Glutamatergic neuron (in vitro differentiated cells): ENCODE measurements around the gene TBC1D5. TPM values are rescaled to one million over a fixed set of nuclear protein-coding genes. Genes with fewer than 3 reads are reported as not detected.
"Not testable (repeated sequence)": the region's sequence is repeated elsewhere in the genome, so short reads cannot be mapped to it uniquely, and the experiment has no call there.

Experiments used
- DNase-seq: peaks from one replicate; pipeline ENCODE4 v3.0.0; 2022
- H3K27ac Mint-ChIP-seq: one replicate; pipeline ENCODE4 v1.8.0; 2020; ENCODE audit warnings: mild to moderate bottlenecking, mixed read lengths, inconsistent platforms; ENCODE audit not compliant: unreplicated experiment
- H3K27me3 Mint-ChIP-seq: one replicate; pipeline ENCODE4 v1.8.0; 2020; ENCODE audit warnings: mild to moderate bottlenecking, moderate library complexity, mixed read lengths, inconsistent platforms; ENCODE audit not compliant: unreplicated experiment
- H3K36me3 Mint-ChIP-seq: one replicate; pipeline ENCODE4 v1.8.0; 2020; ENCODE audit warnings: mild to moderate bottlenecking, mixed read lengths, inconsistent platforms; ENCODE audit not compliant: unreplicated experiment
- H3K4me1 Mint-ChIP-seq: one replicate; pipeline ENCODE4 v1.8.0; 2020; ENCODE audit warnings: mild to moderate bottlenecking, low read depth, mixed read lengths, inconsistent platforms; ENCODE audit not compliant: unreplicated experiment
- H3K4me3 Mint-ChIP-seq: one replicate; pipeline ENCODE4 v1.8.0; 2020; ENCODE audit warnings: mild to moderate bottlenecking, mixed read lengths, inconsistent platforms; ENCODE audit not compliant: unreplicated experiment
- H3K9me3 Mint-ChIP-seq: one replicate; pipeline ENCODE4 v1.8.0; 2020; ENCODE audit warnings: mild to moderate bottlenecking, moderate library complexity, mixed read lengths, inconsistent platforms; ENCODE audit not compliant: unreplicated experiment
- total RNA-seq: library from RNA; stranded (reverse); fragmentation: NEBNext Ultra II Directional; extraction: Animal tissue kit (Norgen Biotek cat#: 25700); gene quantifications from one replicate; pipeline ENCODE4 v1.2.1, GENCODE V29; 2021; ENCODE audit not compliant: unreplicated experiment
- TF ChIP-seq, protein P1 (sequence below): fragments of 200-600 bp; sonication (generic); IDR thresholded peaks from one replicate; pipeline ENCODE4 v1.5.0; 2021; ENCODE audit not compliant: partially characterized antibody, unreplicated experiment

The TBC1D5 gene
- total RNA-seq, 1 donor from 2014 or later: 40.2 TPM

DNA sequence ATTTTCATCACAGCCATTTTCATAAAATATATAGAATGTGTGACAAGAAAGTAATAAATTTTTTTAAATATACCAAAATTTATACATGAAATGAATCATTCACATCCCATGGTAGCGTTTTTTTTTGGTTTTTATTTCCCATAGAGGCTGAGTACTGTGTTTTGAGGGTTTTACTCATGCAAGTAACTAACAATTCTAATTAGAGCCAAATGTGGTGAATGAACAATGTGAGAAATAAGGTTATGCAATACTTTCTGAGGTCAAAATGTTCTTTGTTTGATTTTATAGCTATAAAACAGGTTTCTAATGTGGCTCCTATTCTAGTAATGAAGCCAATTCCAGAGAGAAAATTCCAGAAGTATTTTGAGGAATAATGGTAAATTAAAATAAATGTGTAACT lies 386.8 kb downstream of the TBC1D5 start:
- Mint-ChIP-seq H3K27me3 (no peaks in the 10 kb centered on the region), H3K4me1 (peaks cover 19% of the 10 kb centered on the region), H3K4me3 (no peak overlapping the region), H3K9me3 (peaks cover 2% of the 10 kb centered on the region), H3K27ac (no peak overlapping the region), H3K36me3 (no peaks in the 10 kb centered on the region)
- no peak for DNase-seq
- TF ChIP-seq, protein P1, sequence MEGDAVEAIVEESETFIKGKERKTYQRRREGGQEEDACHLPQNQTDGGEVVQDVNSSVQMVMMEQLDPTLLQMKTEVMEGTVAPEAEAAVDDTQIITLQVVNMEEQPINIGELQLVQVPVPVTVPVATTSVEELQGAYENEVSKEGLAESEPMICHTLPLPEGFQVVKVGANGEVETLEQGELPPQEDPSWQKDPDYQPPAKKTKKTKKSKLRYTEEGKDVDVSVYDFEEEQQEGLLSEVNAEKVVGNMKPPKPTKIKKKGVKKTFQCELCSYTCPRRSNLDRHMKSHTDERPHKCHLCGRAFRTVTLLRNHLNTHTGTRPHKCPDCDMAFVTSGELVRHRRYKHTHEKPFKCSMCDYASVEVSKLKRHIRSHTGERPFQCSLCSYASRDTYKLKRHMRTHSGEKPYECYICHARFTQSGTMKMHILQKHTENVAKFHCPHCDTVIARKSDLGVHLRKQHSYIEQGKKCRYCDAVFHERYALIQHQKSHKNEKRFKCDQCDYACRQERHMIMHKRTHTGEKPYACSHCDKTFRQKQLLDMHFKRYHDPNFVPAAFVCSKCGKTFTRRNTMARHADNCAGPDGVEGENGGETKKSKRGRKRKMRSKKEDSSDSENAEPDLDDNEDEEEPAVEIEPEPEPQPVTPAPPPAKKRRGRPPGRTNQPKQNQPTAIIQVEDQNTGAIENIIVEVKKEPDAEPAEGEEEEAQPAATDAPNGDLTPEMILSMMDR: no peak

DNA sequence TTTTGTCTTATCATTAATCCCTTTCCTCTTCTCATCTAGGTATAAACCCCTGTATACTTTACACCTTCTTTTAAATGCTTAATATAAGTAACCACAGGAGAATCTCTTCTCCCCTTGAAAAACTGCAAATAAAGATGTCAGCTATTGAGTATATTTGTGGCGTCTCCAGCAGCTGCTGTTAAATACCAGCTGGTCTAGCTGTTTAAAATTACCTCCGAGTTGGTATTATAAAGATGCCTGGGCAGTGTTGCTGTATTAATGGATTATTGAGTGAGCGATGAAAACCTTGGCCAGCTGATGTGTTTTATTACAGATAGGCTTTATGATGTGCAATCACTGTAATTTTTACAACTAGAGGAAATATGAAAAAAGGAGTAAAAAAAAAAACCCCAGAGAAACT lies 388.1 kb downstream of the TBC1D5 start:
- no peak overlapping the region for H3K27ac Mint-ChIP-seq
- no peak overlapping the region for H3K4me3 Mint-ChIP-seq
- peaks cover 19% of the 10 kb centered on the region for H3K4me1 Mint-ChIP-seq
- TF ChIP-seq, protein P1: no peak
- H3K27me3 Mint-ChIP-seq: no peaks in the 10 kb centered on the region
- peaks cover 2% of the 10 kb centered on the region for H3K9me3 Mint-ChIP-seq
- no peak for DNase-seq
- no peaks in the 10 kb centered on the region for H3K36me3 Mint-ChIP-seq

DNA sequence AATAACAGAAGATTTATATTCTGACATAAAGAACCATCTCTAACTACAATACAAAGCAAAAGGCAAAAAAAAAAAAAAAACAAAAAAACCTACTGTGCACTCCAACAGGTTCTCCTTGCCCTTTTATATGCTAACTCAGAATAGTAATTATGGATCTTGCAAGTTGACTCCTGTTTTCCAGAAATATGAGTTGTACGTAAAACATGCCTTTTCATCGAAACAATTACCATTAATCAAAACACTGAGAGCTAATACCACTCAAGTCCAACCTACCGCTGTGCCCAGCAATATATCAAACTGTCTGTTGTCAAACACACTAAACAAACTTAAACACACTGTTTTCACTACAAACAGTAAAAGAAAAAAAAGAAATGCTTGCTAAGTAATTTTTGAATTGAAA lies 389.8 kb downstream of the TBC1D5 start:
- H3K36me3 Mint-ChIP-seq: no peaks in the 10 kb centered on the region

DNA sequence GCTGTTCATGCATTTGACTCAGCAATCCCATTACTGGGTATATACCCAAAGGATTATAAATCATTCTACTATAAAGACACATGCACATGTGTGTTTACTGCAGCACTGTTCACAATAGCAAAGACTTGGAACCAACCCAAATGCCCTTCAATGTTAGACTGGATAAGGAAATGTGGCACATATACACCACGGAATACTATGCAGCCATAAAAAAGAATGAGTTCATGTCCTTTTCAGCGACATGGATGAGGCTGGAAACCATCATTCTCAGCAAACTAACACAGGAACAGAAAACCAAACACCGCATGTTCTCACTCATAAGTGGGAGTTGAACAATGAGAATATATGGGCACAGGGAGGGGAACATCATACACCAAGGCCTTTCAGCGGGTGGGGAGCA lies 391.2 kb downstream of the TBC1D5 start:
- H3K27me3 Mint-ChIP-seq, H3K9me3 Mint-ChIP-seq, H3K36me3 Mint-ChIP-seq, H3K4me3 Mint-ChIP-seq, DNase-seq, H3K27ac Mint-ChIP-seq: not testable (repeated sequence)
- peaks cover 12% of the 10 kb centered on the region for H3K4me1 Mint-ChIP-seq

More for the DNA sequence above, 389.8 kb downstream of the TBC1D5 start:
- Mint-ChIP-seq H3K27ac (no peak overlapping the region), H3K4me3 (no peak overlapping the region), H3K27me3 (no peaks in the 10 kb centered on the region), H3K9me3 (peaks cover 2% of the 10 kb centered on the region), H3K4me1 (peaks cover 19% of the 10 kb centered on the region)
- DNase-seq: no peak
- TF ChIP-seq, protein P1: no peak

DNA sequence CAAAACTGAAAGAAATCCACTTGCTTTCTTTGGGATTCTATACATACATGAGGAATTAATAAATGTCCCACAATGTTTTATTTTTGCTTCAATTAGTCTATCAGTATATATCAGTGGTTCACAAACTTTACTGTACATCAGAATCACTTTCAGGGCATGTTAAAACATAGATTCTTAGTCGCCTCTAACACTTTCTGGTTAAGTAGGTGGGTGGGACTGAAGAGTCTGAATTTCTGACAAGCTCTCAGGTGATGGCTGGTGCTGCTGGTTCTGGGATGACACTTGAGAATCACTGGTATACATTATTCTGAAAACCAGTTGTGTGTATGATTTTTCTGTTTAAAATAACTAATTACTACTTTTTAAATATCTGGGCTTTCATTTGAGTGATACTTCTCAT lies 393.3 kb downstream of the TBC1D5 start:
- Mint-ChIP-seq H3K4me1 (peaks cover 4% of the 10 kb centered on the region), H3K27me3 (no peaks in the 10 kb centered on the region), H3K27ac (no peak overlapping the region), H3K9me3 (no peaks in the 10 kb centered on the region), H3K4me3 (no peak overlapping the region), H3K36me3 (no peaks in the 10 kb centered on the region)
- no peak for DNase-seq
- TF ChIP-seq, protein P1: no peak

DNA sequence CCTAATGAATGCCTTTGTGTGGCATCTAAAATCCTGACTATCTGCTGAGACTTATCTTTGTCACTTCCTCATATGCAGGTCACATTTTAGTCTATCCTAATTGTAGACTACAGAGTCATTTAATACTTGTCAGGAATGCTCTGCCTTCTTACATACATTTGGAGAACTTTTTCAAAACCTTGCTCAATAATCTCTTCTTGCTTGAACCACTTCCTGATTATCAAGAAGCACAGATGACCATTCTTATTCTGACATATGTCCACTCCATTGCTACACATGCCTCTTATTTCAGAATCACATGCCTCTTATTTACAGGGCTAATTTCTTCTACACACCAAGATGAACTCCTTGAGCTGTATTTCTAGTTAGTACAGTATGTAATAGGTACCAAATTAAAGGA lies 400.3 kb downstream of the TBC1D5 start:
- H3K4me3 Mint-ChIP-seq: no peak overlapping the region
- no peaks in the 10 kb centered on the region for H3K4me1 Mint-ChIP-seq
- TF ChIP-seq, protein P1: no peak
- H3K9me3 Mint-ChIP-seq: no peaks in the 10 kb centered on the region
- H3K36me3 Mint-ChIP-seq: no peaks in the 10 kb centered on the region
- H3K27me3 Mint-ChIP-seq: no peaks in the 10 kb centered on the region
- no peak overlapping the region for H3K27ac Mint-ChIP-seq
- no peak for DNase-seq
